ENCODE measurements around the gene STRA6.

GRCh38 chr15:74147051-74147450 lies 55.5 kb downstream of the STRA6 start:
- TF ChIP-seq CTCF (conservative IDR thresholded peaks at IDR 0.05; ENCODE audit: low read depth, low read length) (no peak), EZH2phosphoT487 (IDR thresholded peaks at IDR 0.05; ENCODE audit: borderline replicate concordance, low read length) (no peak)
